ENCODE data around the gene PLEKHM2.

PLEKHM2 gene

GRCh38 chr1:15761366-15762128 is 77.4 kb downstream of the PLEKHM2 start:
- no peak for DNase-seq

GRCh38 chr1:15762546-15762945 is 78.4 kb downstream of the PLEKHM2 start:
- no peak for DNase-seq

GRCh38 chr1:15764269-15764764 is 80.2 kb downstream of the PLEKHM2 start:
- DNase-seq = no peak

- DNase-seq = no peak
These were observed 80.8 kb downstream of the PLEKHM2 start for GRCh38 chr1:15764890-15765289.

- no peak for DNase-seq
These were observed 81.5 kb downstream of the PLEKHM2 start for GRCh38 chr1:15765495-15766194.

- DNase-seq = no peak
These were observed 83.8 kb downstream of the PLEKHM2 start for GRCh38 chr1:15767941-15768340.

- no peak for DNase-seq
These were observed 84.3 kb downstream of the PLEKHM2 start for GRCh38 chr1:15768388-15768787.

GRCh38 chr1:15770313-15770962 is 86.3 kb downstream of the PLEKHM2 start:
- DNase-seq = no peak

GRCh38 chr1:15771836-15772515 is 87.9 kb downstream of the PLEKHM2 start:
- DNase-seq = no peak

- DNase-seq = no peak
These were observed 91.6 kb downstream of the PLEKHM2 start for GRCh38 chr1:15775706-15776105.

GRCh38 chr1:15777909-15778707 is 94.0 kb downstream of the PLEKHM2 start:
- DNase-seq = no peak
